ENCODE measurements around the gene DSCAM.

DNA sequence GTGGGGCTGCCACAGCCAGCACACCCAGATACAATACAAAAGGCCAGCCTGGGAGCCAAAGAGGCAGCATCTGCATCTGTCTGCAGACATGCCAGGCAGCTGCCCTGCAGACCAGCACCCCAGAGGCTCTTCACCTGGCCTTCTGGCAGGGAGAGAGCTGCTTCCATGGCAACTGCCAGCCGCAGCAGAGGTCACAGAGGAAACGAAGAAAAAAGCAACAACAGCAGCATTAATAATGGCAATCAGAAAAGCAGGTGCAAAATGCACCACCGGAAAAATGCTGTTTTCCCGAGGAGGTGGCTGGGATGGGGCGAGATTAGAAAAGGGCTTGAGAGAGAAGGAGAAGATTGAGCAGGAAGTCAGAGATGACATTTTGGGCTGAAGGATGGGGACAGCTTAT lies 670.2 kb downstream of the DSCAM start:
- no peak for TF ChIP-seq TAF1 (IDR thresholded peaks at IDR 0.05; ENCODE audit: borderline replicate concordance, insufficient read depth, low read length)
- no peak for TF ChIP-seq FOXP2 (optimal IDR thresholded peaks at IDR 0.05; ENCODE audit: borderline replicate concordance, extremely low read depth, extremely low read length, insufficient read depth)
- TF ChIP-seq, protein P1, sequence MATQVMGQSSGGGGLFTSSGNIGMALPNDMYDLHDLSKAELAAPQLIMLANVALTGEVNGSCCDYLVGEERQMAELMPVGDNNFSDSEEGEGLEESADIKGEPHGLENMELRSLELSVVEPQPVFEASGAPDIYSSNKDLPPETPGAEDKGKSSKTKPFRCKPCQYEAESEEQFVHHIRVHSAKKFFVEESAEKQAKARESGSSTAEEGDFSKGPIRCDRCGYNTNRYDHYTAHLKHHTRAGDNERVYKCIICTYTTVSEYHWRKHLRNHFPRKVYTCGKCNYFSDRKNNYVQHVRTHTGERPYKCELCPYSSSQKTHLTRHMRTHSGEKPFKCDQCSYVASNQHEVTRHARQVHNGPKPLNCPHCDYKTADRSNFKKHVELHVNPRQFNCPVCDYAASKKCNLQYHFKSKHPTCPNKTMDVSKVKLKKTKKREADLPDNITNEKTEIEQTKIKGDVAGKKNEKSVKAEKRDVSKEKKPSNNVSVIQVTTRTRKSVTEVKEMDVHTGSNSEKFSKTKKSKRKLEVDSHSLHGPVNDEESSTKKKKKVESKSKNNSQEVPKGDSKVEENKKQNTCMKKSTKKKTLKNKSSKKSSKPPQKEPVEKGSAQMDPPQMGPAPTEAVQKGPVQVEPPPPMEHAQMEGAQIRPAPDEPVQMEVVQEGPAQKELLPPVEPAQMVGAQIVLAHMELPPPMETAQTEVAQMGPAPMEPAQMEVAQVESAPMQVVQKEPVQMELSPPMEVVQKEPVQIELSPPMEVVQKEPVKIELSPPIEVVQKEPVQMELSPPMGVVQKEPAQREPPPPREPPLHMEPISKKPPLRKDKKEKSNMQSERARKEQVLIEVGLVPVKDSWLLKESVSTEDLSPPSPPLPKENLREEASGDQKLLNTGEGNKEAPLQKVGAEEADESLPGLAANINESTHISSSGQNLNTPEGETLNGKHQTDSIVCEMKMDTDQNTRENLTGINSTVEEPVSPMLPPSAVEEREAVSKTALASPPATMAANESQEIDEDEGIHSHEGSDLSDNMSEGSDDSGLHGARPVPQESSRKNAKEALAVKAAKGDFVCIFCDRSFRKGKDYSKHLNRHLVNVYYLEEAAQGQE (IDR thresholded peaks at IDR 0.05; ENCODE audit: insufficient read depth in 1 of 2, low read depth in 2 of 2, low read length in 2 of 2): no peak
- no peak for TF ChIP-seq POLR2AphosphoS5 (IDR thresholded peaks at IDR 0.05; ENCODE audit: low read depth, low read length)
- no peak for TF ChIP-seq SIN3A (IDR thresholded peaks at IDR 0.05; ENCODE audit: borderline replicate concordance, insufficient read depth, low read length)

All from PFSK-1 (cell line).